Measurements from ENCODE around the gene TOB1.
"Not testable (repeated sequence)": the region's sequence is repeated elsewhere in the genome, so short reads cannot be mapped to it uniquely, and the experiment has no call there.

The TOB1 gene

GRCh38 chr17:50899559-50900319 lies 33.6 kb upstream of the TOB1 start:
- DNase-seq (ENCODE audit: extremely low read depth, insufficient read length) = no peak
- no peak overlapping the region for H3K4me3 ChIP-seq (replicated peaks; ENCODE audit: low read depth, low read length)

GRCh38 chr17:50899005-50899460 lies 32.9 kb upstream of the TOB1 start:
- Histone ChIP-seq H3K36me3 (ENCODE audit: control insufficient read depth, insufficient read depth, low read length) (no peaks in the 10 kb centered on the region), H3K4me3 (replicated peaks; ENCODE audit: low read depth, low read length) (no peak overlapping the region), H3K27me3 (replicated peaks; ENCODE audit: control insufficient read depth, insufficient read depth, low read length) (no peaks in the 10 kb centered on the region)
- TF ChIP-seq CTCF (IDR thresholded peaks at IDR 0.05; ENCODE audit: insufficient read depth, low read length, poor library complexity, severe bottlenecking) = no peak
- DNase-seq (ENCODE audit: extremely low read depth, insufficient read length) = no peak

More at GRCh38 chr17:50899559-50900319, 33.6 kb upstream of the TOB1 start:
- no peaks in the 10 kb centered on the region for H3K36me3 ChIP-seq (ENCODE audit: control insufficient read depth, insufficient read depth, low read length)
- H3K27me3 ChIP-seq (replicated peaks; ENCODE audit: control insufficient read depth, insufficient read depth, low read length) = no peaks in the 10 kb centered on the region
- no peak for TF ChIP-seq CTCF (IDR thresholded peaks at IDR 0.05; ENCODE audit: insufficient read depth, low read length, poor library complexity, severe bottlenecking)

GRCh38 chr17:50898369-50899004 lies 32.3 kb upstream of the TOB1 start:
- no peaks in the 10 kb centered on the region for H3K27me3 ChIP-seq (replicated peaks; ENCODE audit: control insufficient read depth, insufficient read depth, low read length)
- no peaks in the 10 kb centered on the region for H3K36me3 ChIP-seq (ENCODE audit: control insufficient read depth, insufficient read depth, low read length)
- H3K4me3 ChIP-seq (replicated peaks; ENCODE audit: low read depth, low read length) = no peak overlapping the region
- TF ChIP-seq CTCF (IDR thresholded peaks at IDR 0.05; ENCODE audit: insufficient read depth, low read length, poor library complexity, severe bottlenecking) = no peak
- no peak for DNase-seq (ENCODE audit: extremely low read depth, insufficient read length)

- DNase-seq (ENCODE audit: extremely low read depth, insufficient read length); H3K27me3 ChIP-seq (replicated peaks; ENCODE audit: control insufficient read depth, insufficient read depth, low read length); H3K36me3 ChIP-seq (ENCODE audit: control insufficient read depth, insufficient read depth, low read length); H3K4me3 ChIP-seq (replicated peaks; ENCODE audit: low read depth, low read length): not testable (repeated sequence)
These were observed 28.4 kb upstream of the TOB1 start for GRCh38 chr17:50894513-50894912.

- Histone ChIP-seq H3K4me3 (replicated peaks; ENCODE audit: low read depth, low read length) (no peak overlapping the region), H3K27me3 (replicated peaks; ENCODE audit: control insufficient read depth, insufficient read depth, low read length) (no peaks in the 10 kb centered on the region), H3K36me3 (ENCODE audit: control insufficient read depth, insufficient read depth, low read length) (no peaks in the 10 kb centered on the region)
- DNase-seq (ENCODE audit: extremely low read depth, insufficient read length) = no peak
- TF ChIP-seq CTCF (IDR thresholded peaks at IDR 0.05; ENCODE audit: insufficient read depth, low read length, poor library complexity, severe bottlenecking) = no peak
These were observed 27.2 kb upstream of the TOB1 start for GRCh38 chr17:50893183-50893993.
